SKM-1 treated with dmso at 0.1 percent for 144 hours (cell line): ENCODE results near the gene CPLANE1.
"Not testable (repeated sequence)": the region's sequence is repeated elsewhere in the genome, so short reads cannot be mapped to it uniquely, and the experiment has no call there.

ENCODE experiments used
- DNase-seq: peaks from one replicate; lab custom pipeline; 2025; ENCODE audit not compliant: unreplicated experiment; lab: John Stamatoyannopoulos, UW

Gene CPLANE1

GRCh38 chr5:37121465-37121864 lies 127.7 kb downstream of the CPLANE1 start:
- DNase-seq = no peak

GRCh38 chr5:37121027-37121426 lies 128.1 kb downstream of the CPLANE1 start:
- peak; percentile 8 for DNase-seq

- no peak for DNase-seq
Measured at GRCh38 chr5:37120270-37120669, 128.9 kb downstream of the CPLANE1 start.

GRCh38 chr5:37116359-37116758 lies 132.8 kb downstream of the CPLANE1 start:
- no peak for DNase-seq

GRCh38 chr5:37112383-37112991 lies 136.7 kb downstream of the CPLANE1 start:
- DNase-seq = no peak

GRCh38 chr5:37111426-37112382 lies 137.5 kb downstream of the CPLANE1 start:
- peak; percentile 38 for DNase-seq

GRCh38 chr5:37110135-37110534 lies 139.0 kb downstream of the CPLANE1 start:
- DNase-seq = no peak

- DNase-seq = no peak
Measured at GRCh38 chr5:37109338-37109737, 139.8 kb downstream of the CPLANE1 start.

GRCh38 chr5:37103302-37103701 lies 145.9 kb downstream of the CPLANE1 start:
- no peak for DNase-seq

- not testable (repeated sequence) for DNase-seq
Measured at GRCh38 chr5:37099267-37099666, 149.9 kb downstream of the CPLANE1 start.

GRCh38 chr5:37093795-37094194 lies 155.4 kb downstream of the CPLANE1 start:
- DNase-seq = not testable (repeated sequence)

- no peak for DNase-seq
Measured at GRCh38 chr5:37090781-37091180, 158.4 kb downstream of the CPLANE1 start.

- DNase-seq = no peak
Measured at GRCh38 chr5:37090123-37090726, 159.0 kb downstream of the CPLANE1 start.

GRCh38 chr5:37088009-37088408 lies 161.2 kb downstream of the CPLANE1 start:
- DNase-seq = no peak

GRCh38 chr5:37086466-37087173 lies 162.6 kb downstream of the CPLANE1 start:
- no peak for DNase-seq

- not testable (repeated sequence) for DNase-seq
Measured at GRCh38 chr5:37086026-37086425, 163.2 kb downstream of the CPLANE1 start.

- DNase-seq = not testable (repeated sequence)
Measured at GRCh38 chr5:37082977-37083376, 166.2 kb downstream of the CPLANE1 start.

- no peak for DNase-seq
Measured at GRCh38 chr5:37080697-37081096, 168.5 kb downstream of the CPLANE1 start.

- no peak for DNase-seq
Measured at GRCh38 chr5:37077146-37077545, 172.0 kb downstream of the CPLANE1 start.

GRCh38 chr5:37075399-37075950 lies 173.7 kb downstream of the CPLANE1 start:
- DNase-seq = no peak
